GM12864 (cell line): ENCODE results near the gene CHCHD3.

Experiments used
- DNase-seq: peaks from one replicate; pipeline ENCODE4 v3.0.0-alpha.2; 2011; ENCODE audit warnings: low read depth
- H3K4me3 ChIP-seq: 2 replicates; pipeline ENCODE4 v1.5.1; 2011; ENCODE audit warnings: mild to moderate bottlenecking, low read depth, low read length, control low read depth
- CTCF ChIP-seq: IDR thresholded peaks from 2 replicates; pipeline ENCODE4 v1.5.1; 2011; ENCODE audit warnings: low read depth, mild to moderate bottlenecking, moderate library complexity, low read length, control low read depth, inconsistent platforms; ENCODE audit errors: missing control alignments

Gene CHCHD3

DNA sequence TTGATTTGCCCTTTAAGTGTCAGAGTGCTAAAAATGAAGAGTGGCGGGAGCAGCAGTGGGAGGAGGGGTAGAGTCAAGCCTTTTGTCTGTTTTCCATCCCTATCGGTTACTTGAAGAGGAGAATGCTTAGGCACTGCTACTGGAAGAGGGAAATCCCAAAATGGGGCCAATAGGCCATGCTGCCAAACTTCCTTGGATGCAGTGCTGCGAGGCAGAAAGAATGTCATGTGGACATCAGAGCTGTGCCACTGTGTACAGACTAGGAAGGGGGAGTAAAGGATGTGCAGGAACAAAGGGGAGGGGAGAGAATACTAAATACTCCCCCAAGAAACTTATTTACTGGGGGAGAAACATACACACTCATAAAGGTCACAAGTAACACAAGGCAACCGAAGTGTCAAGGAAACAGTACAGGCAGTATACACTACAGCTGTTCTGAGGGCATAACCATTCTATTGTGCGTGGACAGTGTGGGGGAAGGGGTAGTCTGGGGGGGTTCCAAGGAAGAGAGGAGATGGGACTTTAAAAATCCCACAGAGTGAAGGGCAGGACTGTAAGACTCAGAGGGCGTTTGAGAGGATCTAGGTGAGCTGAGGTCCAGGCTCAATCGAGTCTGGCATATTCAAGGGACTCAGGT, 276.9 kb downstream of the CHCHD3 start:
- TF ChIP-seq CTCF: no peak
- DNase-seq: no peak
- H3K4me3 ChIP-seq: no peak overlapping the region

GRCh38 chr7:132800522-132800921, 281.4 kb downstream of the CHCHD3 start:
- H3K4me3 ChIP-seq: no peak overlapping the region
- no peak for TF ChIP-seq CTCF
- DNase-seq: no peak

- no peak for DNase-seq
- no peak for TF ChIP-seq CTCF
- H3K4me3 ChIP-seq: no peak overlapping the region
Observed at GRCh38 chr7:132799081-132799413, 282.8 kb downstream of the CHCHD3 start.

DNA sequence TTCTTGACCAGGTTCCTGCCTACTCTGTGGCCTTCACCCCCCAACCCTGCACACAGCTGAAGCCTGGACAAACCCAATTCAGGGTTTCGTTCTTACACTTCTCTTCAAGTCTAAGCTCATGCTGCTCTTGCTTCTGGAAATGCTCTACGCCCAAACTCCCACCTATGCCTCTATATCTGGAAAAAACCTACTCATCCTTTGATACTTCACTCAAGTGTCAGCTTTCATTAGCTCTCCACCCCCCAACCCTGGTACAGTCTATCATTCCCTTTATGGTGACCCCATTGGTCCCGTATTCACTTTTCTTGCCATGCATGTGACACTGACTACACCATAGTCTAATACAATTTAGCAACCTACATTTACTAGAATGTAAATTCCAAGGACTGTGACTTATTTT, 284.7 kb downstream of the CHCHD3 start:
- DNase-seq: no peak
- no peak overlapping the region for H3K4me3 ChIP-seq
- no peak for TF ChIP-seq CTCF

- no peak overlapping the region for H3K4me3 ChIP-seq
- TF ChIP-seq CTCF: no peak
- DNase-seq: no peak
Observed at GRCh38 chr7:132793474-132793873, 288.4 kb downstream of the CHCHD3 start.

GRCh38 chr7:132791036-132791435, 290.9 kb downstream of the CHCHD3 start:
- H3K4me3 ChIP-seq: no peak overlapping the region
- TF ChIP-seq CTCF: no peak
- DNase-seq: no peak

DNA sequence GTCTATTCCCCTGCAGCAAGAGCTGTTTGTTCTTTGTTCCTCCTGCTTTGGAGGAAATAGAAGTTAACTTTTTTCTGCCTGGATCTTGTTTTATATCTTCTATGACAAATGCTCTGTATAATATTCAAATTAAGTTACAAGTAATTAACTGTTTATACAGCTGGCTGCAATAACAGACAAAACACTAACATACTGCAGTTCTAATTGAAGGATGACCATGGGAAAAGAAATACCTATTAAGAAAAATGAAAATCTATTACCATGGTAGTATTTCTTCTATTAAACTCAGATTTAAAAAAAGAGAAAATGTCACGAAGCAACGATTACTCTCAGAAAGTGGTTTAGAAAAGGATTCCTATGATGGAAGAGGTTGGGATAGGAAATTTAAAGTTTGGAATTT, 291.8 kb downstream of the CHCHD3 start:
- DNase-seq: no peak
- TF ChIP-seq CTCF: no peak
- H3K4me3 ChIP-seq: no peak overlapping the region
